ENCODE data around the gene SLC35G2. TPM values are rescaled to one million over a fixed set of nuclear protein-coding genes. Genes with fewer than 3 reads are reported as not detected.

SLC35G2 gene
- polyA plus RNA-seq, 1 donor from 2014 or later = 6.8 TPM

GRCh38 chr3:136783708-136784191 is 35.2 kb upstream of the SLC35G2 start:
- Histone ChIP-seq H4K20me1 (ENCODE audit: insufficient read depth) (no peaks in the 10 kb centered on the region), H3K4me2 (ENCODE audit: low read length) (no peak overlapping the region), H3K9me2 (ENCODE audit: insufficient read depth, low read length) (no peaks in the 10 kb centered on the region), H3K9me3 (ENCODE audit: low read length) (no peaks in the 10 kb centered on the region), H3K27me3 (ENCODE audit: insufficient read depth, low read depth, low read length) (no peaks in the 10 kb centered on the region), H3K4me3 (ENCODE audit: low read length) (no peak overlapping the region), H3K9ac (ENCODE audit: low read length) (no peak overlapping the region), H3F3A (ENCODE audit: insufficient read depth, low read length, poor library complexity, severe bottlenecking) (no peaks in the 10 kb centered on the region), H2AFZ (ENCODE audit: low read depth, low read length) (no peak overlapping the region), H3K36me3 (ENCODE audit: insufficient read depth, low read length) (no peaks in the 10 kb centered on the region), H3K27ac (ENCODE audit: low read length) (no peak overlapping the region), H3K79me2 (replicated peaks; ENCODE audit: insufficient read depth, low read length) (no peaks in the 10 kb centered on the region)
- TF ChIP-seq RAD21 (conservative IDR thresholded peaks at IDR 0.05) (no peak), POLR2AphosphoS5 (IDR thresholded peaks at IDR 0.05) (no peak), TAF1 (IDR thresholded peaks at IDR 0.05; ENCODE audit: low read depth) (no peak), EP300 (conservative IDR thresholded peaks at IDR 0.05; ENCODE audit: poor library complexity, severe bottlenecking) (no peak), MXI1 (conservative IDR thresholded peaks at IDR 0.05; ENCODE audit: poor library complexity, severe bottlenecking) (no peak), EZH2 (IDR thresholded peaks at IDR 0.05; ENCODE audit: borderline replicate concordance, insufficient read depth, low read length, poor library complexity, severe bottlenecking) (no peak), REST (IDR thresholded peaks at IDR 0.05; ENCODE audit: borderline replicate concordance) (no peak), SMC3 (conservative IDR thresholded peaks at IDR 0.05; ENCODE audit: poor library complexity) (no peak)
- TF ChIP-seq, protein P1, sequence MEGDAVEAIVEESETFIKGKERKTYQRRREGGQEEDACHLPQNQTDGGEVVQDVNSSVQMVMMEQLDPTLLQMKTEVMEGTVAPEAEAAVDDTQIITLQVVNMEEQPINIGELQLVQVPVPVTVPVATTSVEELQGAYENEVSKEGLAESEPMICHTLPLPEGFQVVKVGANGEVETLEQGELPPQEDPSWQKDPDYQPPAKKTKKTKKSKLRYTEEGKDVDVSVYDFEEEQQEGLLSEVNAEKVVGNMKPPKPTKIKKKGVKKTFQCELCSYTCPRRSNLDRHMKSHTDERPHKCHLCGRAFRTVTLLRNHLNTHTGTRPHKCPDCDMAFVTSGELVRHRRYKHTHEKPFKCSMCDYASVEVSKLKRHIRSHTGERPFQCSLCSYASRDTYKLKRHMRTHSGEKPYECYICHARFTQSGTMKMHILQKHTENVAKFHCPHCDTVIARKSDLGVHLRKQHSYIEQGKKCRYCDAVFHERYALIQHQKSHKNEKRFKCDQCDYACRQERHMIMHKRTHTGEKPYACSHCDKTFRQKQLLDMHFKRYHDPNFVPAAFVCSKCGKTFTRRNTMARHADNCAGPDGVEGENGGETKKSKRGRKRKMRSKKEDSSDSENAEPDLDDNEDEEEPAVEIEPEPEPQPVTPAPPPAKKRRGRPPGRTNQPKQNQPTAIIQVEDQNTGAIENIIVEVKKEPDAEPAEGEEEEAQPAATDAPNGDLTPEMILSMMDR (IDR thresholded peaks at IDR 0.05; ENCODE audit: poor library complexity, severe bottlenecking) = no peak

DNA sequence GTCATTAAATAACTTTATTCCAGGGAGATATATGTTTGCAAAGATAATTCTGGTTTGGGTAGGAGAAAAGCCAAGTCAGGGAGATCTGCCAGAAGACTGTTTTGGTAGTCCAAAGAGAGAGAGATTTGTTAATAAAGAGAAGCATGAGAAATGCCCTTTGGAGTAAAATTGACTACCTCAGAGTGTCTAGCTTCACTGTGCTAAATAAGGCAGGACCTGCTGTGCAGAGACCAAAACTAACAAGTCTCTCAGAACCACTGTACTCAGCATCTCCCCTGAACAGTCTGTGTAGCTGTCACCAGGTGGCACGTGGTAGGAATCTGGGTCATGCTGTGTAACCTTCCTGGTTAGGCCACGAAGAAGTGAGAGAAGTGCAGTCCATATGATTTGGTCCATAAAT is 31.6 kb upstream of the SLC35G2 start:
- Histone ChIP-seq H3K27ac (ENCODE audit: low read length) (no peak overlapping the region), H4K20me1 (ENCODE audit: insufficient read depth) (no peaks in the 10 kb centered on the region), H3F3A (ENCODE audit: insufficient read depth, low read length, poor library complexity, severe bottlenecking) (no peaks in the 10 kb centered on the region), H3K9me3 (ENCODE audit: low read length) (no peaks in the 10 kb centered on the region), H3K4me3 (ENCODE audit: low read length) (no peak overlapping the region), H3K79me2 (replicated peaks; ENCODE audit: insufficient read depth, low read length) (no peaks in the 10 kb centered on the region), H3K9me2 (ENCODE audit: insufficient read depth, low read length) (no peaks in the 10 kb centered on the region), H3K9ac (ENCODE audit: low read length) (no peak overlapping the region), H3K27me3 (ENCODE audit: insufficient read depth, low read depth, low read length) (no peaks in the 10 kb centered on the region), H3K36me3 (ENCODE audit: insufficient read depth, low read length) (no peaks in the 10 kb centered on the region), H2AFZ (ENCODE audit: low read depth, low read length) (no peak overlapping the region), H3K4me2 (ENCODE audit: low read length) (no peak overlapping the region)
- TF ChIP-seq TAF1 (IDR thresholded peaks at IDR 0.05; ENCODE audit: low read depth) = no peak
- TF ChIP-seq REST (IDR thresholded peaks at IDR 0.05; ENCODE audit: borderline replicate concordance) = no peak
- no peak for TF ChIP-seq EP300 (conservative IDR thresholded peaks at IDR 0.05; ENCODE audit: poor library complexity, severe bottlenecking)
- TF ChIP-seq SMC3 (conservative IDR thresholded peaks at IDR 0.05; ENCODE audit: poor library complexity) = no peak
- TF ChIP-seq, protein P1 (IDR thresholded peaks at IDR 0.05; ENCODE audit: poor library complexity, severe bottlenecking) = no peak
- TF ChIP-seq MXI1 (conservative IDR thresholded peaks at IDR 0.05; ENCODE audit: poor library complexity, severe bottlenecking) = no peak
- TF ChIP-seq EZH2 (IDR thresholded peaks at IDR 0.05; ENCODE audit: borderline replicate concordance, insufficient read depth, low read length, poor library complexity, severe bottlenecking) = no peak
- TF ChIP-seq POLR2AphosphoS5 (IDR thresholded peaks at IDR 0.05) = no peak
- TF ChIP-seq RAD21 (conservative IDR thresholded peaks at IDR 0.05) = no peak

All from neural cell (in vitro differentiated cells).